Measurements from ENCODE around the gene FTL. TPM values are rescaled to one million over a fixed set of nuclear protein-coding genes. Genes with fewer than 3 reads are reported as not detected.

FTL gene
- total RNA-seq, 1 experiment from 2014 or later, result 2,963 TPM

DNA sequence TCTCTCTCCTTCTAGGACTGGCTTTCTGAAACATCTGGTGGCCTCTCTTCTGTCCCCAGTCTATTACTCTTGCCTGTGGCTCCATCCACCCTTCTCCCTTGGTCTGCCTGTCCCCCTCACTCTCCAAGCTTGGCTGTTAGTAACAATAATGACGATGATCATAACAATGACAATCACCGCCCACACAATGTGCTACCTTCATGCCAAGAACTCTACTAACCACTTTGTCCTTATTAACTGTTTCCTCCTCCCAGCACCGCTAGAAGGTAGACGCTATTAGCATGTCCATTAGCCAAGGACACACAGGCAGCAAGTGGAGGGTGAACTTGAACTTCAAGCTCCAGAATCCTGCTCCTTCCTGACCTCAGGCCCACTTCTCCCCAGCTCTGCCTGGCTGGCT, 25.3 kb downstream of the FTL start:
- H3K27ac Mint-ChIP-seq (ENCODE audit: unreplicated experiment), result peak overlapping the region; percentile 65
- H3K4me3 ChIP-seq (ENCODE audit: low read depth, low read length), result no peak overlapping the region
- peaks cover 5% of the 10 kb centered on the region; the same call in 1 of the 2 replicates for H3K36me3 ChIP-seq (ENCODE audit: control insufficient read depth, insufficient read depth, low read length)
- no peak for DNase-seq
- peaks cover 13% of the 10 kb centered on the region; the same call in 1 of the 2 replicates for H3K4me1 ChIP-seq
- peaks cover 31% of the 10 kb centered on the region for H3K4me1 Mint-ChIP-seq (ENCODE audit: low read depth, unreplicated experiment)
- CTCF ChIA-PET, result no interaction called here
- peak overlapping the region; percentile 5 for H3K4me3 Mint-ChIP-seq (ENCODE audit: unreplicated experiment)
- no peaks in the 10 kb centered on the region for H3K27me3 Mint-ChIP-seq (ENCODE audit: insufficient read depth, unreplicated experiment)
- no peaks in the 10 kb centered on the region for H3K27me3 ChIP-seq (replicated peaks; ENCODE audit: control insufficient read depth, insufficient read depth, low read length)
- peaks cover 78% of the 10 kb centered on the region for H3K36me3 Mint-ChIP-seq (ENCODE audit: insufficient read depth, unreplicated experiment)
- H3K9me3 Mint-ChIP-seq (ENCODE audit: unreplicated experiment), result no peaks in the 10 kb centered on the region
- BruUV-seq (replicated peaks), result no TSS peak
- POLR2A ChIA-PET, result no interaction called here
- no peaks in the 10 kb centered on the region for H3K9me3 ChIP-seq
- intact Hi-C loops (cut with micrococcal nuclease; ENCODE audit: unreplicated experiment), result loop anchor here (5.0 to 10.0 kb wide), 2 partner anchors 82 to 234 kb away; partner anchors contain the start of gene KCNA7
- TF ChIP-seq, protein P1, sequence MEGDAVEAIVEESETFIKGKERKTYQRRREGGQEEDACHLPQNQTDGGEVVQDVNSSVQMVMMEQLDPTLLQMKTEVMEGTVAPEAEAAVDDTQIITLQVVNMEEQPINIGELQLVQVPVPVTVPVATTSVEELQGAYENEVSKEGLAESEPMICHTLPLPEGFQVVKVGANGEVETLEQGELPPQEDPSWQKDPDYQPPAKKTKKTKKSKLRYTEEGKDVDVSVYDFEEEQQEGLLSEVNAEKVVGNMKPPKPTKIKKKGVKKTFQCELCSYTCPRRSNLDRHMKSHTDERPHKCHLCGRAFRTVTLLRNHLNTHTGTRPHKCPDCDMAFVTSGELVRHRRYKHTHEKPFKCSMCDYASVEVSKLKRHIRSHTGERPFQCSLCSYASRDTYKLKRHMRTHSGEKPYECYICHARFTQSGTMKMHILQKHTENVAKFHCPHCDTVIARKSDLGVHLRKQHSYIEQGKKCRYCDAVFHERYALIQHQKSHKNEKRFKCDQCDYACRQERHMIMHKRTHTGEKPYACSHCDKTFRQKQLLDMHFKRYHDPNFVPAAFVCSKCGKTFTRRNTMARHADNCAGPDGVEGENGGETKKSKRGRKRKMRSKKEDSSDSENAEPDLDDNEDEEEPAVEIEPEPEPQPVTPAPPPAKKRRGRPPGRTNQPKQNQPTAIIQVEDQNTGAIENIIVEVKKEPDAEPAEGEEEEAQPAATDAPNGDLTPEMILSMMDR (IDR thresholded peaks at IDR 0.05; ENCODE audit: insufficient read depth in 1 of 2, low read depth in 1 of 2, low read length in 1 of 2, severe bottlenecking in 1 of 2, unreplicated experiment in 1 of 2), result no peak

GRCh38 chr19:48991011-48991609, 26.0 kb downstream of the FTL start:
- Mint-ChIP-seq H3K4me3 (ENCODE audit: unreplicated experiment) (peak overlapping the region; percentile 99), H3K27ac (ENCODE audit: unreplicated experiment) (peak overlapping the region; percentile 65), H3K4me1 (ENCODE audit: low read depth, unreplicated experiment) (peaks cover 32% of the 10 kb centered on the region), H3K27me3 (ENCODE audit: insufficient read depth, unreplicated experiment) (no peaks in the 10 kb centered on the region), H3K9me3 (ENCODE audit: unreplicated experiment) (no peaks in the 10 kb centered on the region), H3K36me3 (ENCODE audit: insufficient read depth, unreplicated experiment) (peaks cover 71% of the 10 kb centered on the region)
- H3K36me3 ChIP-seq (ENCODE audit: control insufficient read depth, insufficient read depth, low read length), result peaks cover 5% of the 10 kb centered on the region; the same call in 1 of the 2 replicates
- BruUV-seq (replicated peaks), result no TSS peak
- H3K4me1 ChIP-seq, result peaks cover 13% of the 10 kb centered on the region; the same call in 1 of the 2 replicates
- CTCF ChIA-PET, result interaction anchor here (1.6 to 2.9 kb wide), 2 partner anchors 28 to 107 kb away, joined by 5 to 51 read pairs; partner anchors contain the start of gene LHB
- no peak overlapping the region for H3K4me3 ChIP-seq (ENCODE audit: low read depth, low read length)
- no peak for DNase-seq
- POLR2A ChIA-PET, result no interaction called here
- intact Hi-C loops (cut with micrococcal nuclease; ENCODE audit: unreplicated experiment), result loop anchor here (5.0 to 10.0 kb wide), 2 partner anchors 81 to 234 kb away; partner anchors contain the start of gene KCNA7
- no peaks in the 10 kb centered on the region for H3K27me3 ChIP-seq (replicated peaks; ENCODE audit: control insufficient read depth, insufficient read depth, low read length)
- TF ChIP-seq, protein P1 (IDR thresholded peaks at IDR 0.05; ENCODE audit: insufficient read depth in 1 of 2, low read depth in 1 of 2, low read length in 1 of 2, severe bottlenecking in 1 of 2, unreplicated experiment in 1 of 2), result no peak
- no peaks in the 10 kb centered on the region for H3K9me3 ChIP-seq

GRCh38 chr19:48991873-48992580, 26.9 kb downstream of the FTL start:
- peaks cover 66% of the 10 kb centered on the region for H3K36me3 Mint-ChIP-seq (ENCODE audit: insufficient read depth, unreplicated experiment)
- CTCF ChIA-PET, result interaction anchor here (0.6 to 2.9 kb wide), 9 partner anchors 9 to 136 kb away, joined by 4 to 51 read pairs (median 6); partner anchors contain the start of gene LHB
- peak overlapping the region; percentile 97 for H3K27ac Mint-ChIP-seq (ENCODE audit: unreplicated experiment)
- H3K9me3 Mint-ChIP-seq (ENCODE audit: unreplicated experiment), result no peaks in the 10 kb centered on the region
- Histone ChIP-seq H3K9me3 (no peaks in the 10 kb centered on the region), H3K36me3 (ENCODE audit: control insufficient read depth, insufficient read depth, low read length) (peaks cover 4% of the 10 kb centered on the region; the same call in 1 of the 2 replicates), H3K4me1 (peaks cover 13% of the 10 kb centered on the region; the same call in 1 of the 2 replicates), H3K4me3 (ENCODE audit: low read depth, low read length) (peak overlapping the region; percentile 77), H3K27me3 (replicated peaks; ENCODE audit: control insufficient read depth, insufficient read depth, low read length) (no peaks in the 10 kb centered on the region)
- DNase-seq, result peak; percentile 59 to 69
- POLR2A ChIA-PET, result interaction anchor here (1.0 to 2.5 kb wide), 3 partner anchors 9 to 92 kb away, joined by 3 to 14 read pairs (median 12); partner anchors contain the start of gene NUCB1
- no peaks in the 10 kb centered on the region for H3K27me3 Mint-ChIP-seq (ENCODE audit: insufficient read depth, unreplicated experiment)
- TF ChIP-seq, protein P1 (IDR thresholded peaks at IDR 0.05; ENCODE audit: insufficient read depth in 1 of 2, low read depth in 1 of 2, low read length in 1 of 2, severe bottlenecking in 1 of 2, unreplicated experiment in 1 of 2), result no peak
- H3K4me1 Mint-ChIP-seq (ENCODE audit: low read depth, unreplicated experiment), result peaks cover 32% of the 10 kb centered on the region
- H3K4me3 Mint-ChIP-seq (ENCODE audit: unreplicated experiment), result peak overlapping the region; percentile 99
- BruUV-seq (replicated peaks), result no TSS peak
- intact Hi-C loops (cut with micrococcal nuclease; ENCODE audit: unreplicated experiment), result loop anchor here (2.0 to 10.0 kb wide), 4 partner anchors 29 to 233 kb away; partner anchors contain the start of genes CGB7 and KCNA7
